ENCODE results near the gene KCNAB1. TPM values are rescaled to one million over a fixed set of nuclear protein-coding genes. Genes with fewer than 3 reads are reported as not detected.

KCNAB1 gene
- total RNA-seq, 4 donors from 2014 or later, result 1.6 to 2.9 (median 2.3) TPM

GRCh38 chr3:156389449-156389950 is 269.1 kb downstream of the KCNAB1 start:
- DNase-seq (ENCODE audit: low spot score in 2 of 2), result no peak
- 48 to 50% methylated on average over 3 of the region's 3 CpGs for WGBS, 2 donors
- no peak overlapping the region for H3K4me3 ChIP-seq (ENCODE audit: low read depth, poor library complexity, severe bottlenecking)
- intact Hi-C loops (cut with DNase I; ENCODE audit: low total_unique reads), result no loop called here
- TF ChIP-seq POLR2A (IDR thresholded peaks at IDR 0.05), result no peak
- no peak for TF ChIP-seq CTCF (IDR thresholded peaks at IDR 0.05)

GRCh38 chr3:156390846-156391245 is 270.5 kb downstream of the KCNAB1 start:
- 89 to 92% methylated on average over 4 of the region's 4 CpGs for WGBS, 2 donors
- intact Hi-C loops (cut with DNase I; ENCODE audit: low total_unique reads), result no loop called here
- DNase-seq (ENCODE audit: low spot score in 2 of 2), result no peak
- TF ChIP-seq POLR2A (IDR thresholded peaks at IDR 0.05) (no peak), CTCF (IDR thresholded peaks at IDR 0.05) (no peak)
- H3K4me3 ChIP-seq (ENCODE audit: low read depth, poor library complexity, severe bottlenecking), result no peak overlapping the region

- DNase-seq (ENCODE audit: low spot score in 2 of 2), result no peak
- intact Hi-C loops (cut with DNase I; ENCODE audit: low total_unique reads), result no loop called here
- no peak overlapping the region for H3K4me3 ChIP-seq (ENCODE audit: low read depth, poor library complexity, severe bottlenecking)
- WGBS, 2 donors, result 89 to 90% methylated on average over 4 of the region's 4 CpGs
- TF ChIP-seq CTCF (IDR thresholded peaks at IDR 0.05) (no peak), POLR2A (IDR thresholded peaks at IDR 0.05) (no peak)
Measured at GRCh38 chr3:156395961-156396710, 275.8 kb downstream of the KCNAB1 start.

GRCh38 chr3:156396851-156397250 is 276.5 kb downstream of the KCNAB1 start:
- WGBS, 2 donors, result 52 to 61% methylated on average over 4 of the region's 4 CpGs
- no peak for TF ChIP-seq CTCF (IDR thresholded peaks at IDR 0.05)
- no peak for TF ChIP-seq POLR2A (IDR thresholded peaks at IDR 0.05)
- no peak overlapping the region for H3K4me3 ChIP-seq (ENCODE audit: low read depth, poor library complexity, severe bottlenecking)
- intact Hi-C loops (cut with DNase I; ENCODE audit: low total_unique reads), result no loop called here
- no peak for DNase-seq (ENCODE audit: low spot score in 2 of 2)

GRCh38 chr3:156397534-156397933 is 277.2 kb downstream of the KCNAB1 start:
- intact Hi-C loops (cut with DNase I; ENCODE audit: low total_unique reads), result no loop called here
- H3K4me3 ChIP-seq (ENCODE audit: low read depth, poor library complexity, severe bottlenecking), result no peak overlapping the region
- no peak for DNase-seq (ENCODE audit: low spot score in 2 of 2)
- TF ChIP-seq CTCF (IDR thresholded peaks at IDR 0.05) (no peak), POLR2A (IDR thresholded peaks at IDR 0.05) (no peak)

GRCh38 chr3:156400062-156400461 is 279.7 kb downstream of the KCNAB1 start:
- TF ChIP-seq CTCF (IDR thresholded peaks at IDR 0.05), result no peak
- no peak for TF ChIP-seq POLR2A (IDR thresholded peaks at IDR 0.05)
- no peak for DNase-seq (ENCODE audit: low spot score in 2 of 2)
- intact Hi-C loops (cut with DNase I; ENCODE audit: low total_unique reads), result no loop called here
- 66 to 72% methylated on average over 2 of the region's 2 CpGs for WGBS, 2 donors
- no peak overlapping the region for H3K4me3 ChIP-seq (ENCODE audit: low read depth, poor library complexity, severe bottlenecking)

All from lower leg skin (tissue), 4 donors.